ENCODE results near the gene MON1B.

The MON1B gene

GRCh38 chr16:77246150-77246549, 55.2 kb downstream of the MON1B start:
- DNase-seq (ENCODE audit: low read depth in 2 of 2): no peak

GRCh38 chr16:77250400-77250799, 59.4 kb downstream of the MON1B start:
- DNase-seq (ENCODE audit: low read depth in 2 of 2): no peak
